ENCODE data around the gene B3GALT5. TPM values are rescaled to one million over a fixed set of nuclear protein-coding genes. Genes with fewer than 3 reads are reported as not detected.

Gene B3GALT5
- total RNA-seq, 1 experiment from 2014 or later: 0.18 TPM

GRCh38 chr21:39661740-39662139, 49.0 kb downstream of the B3GALT5 start:
- CTCF ChIA-PET: no interaction called here
- Mint-ChIP-seq H3K27ac (ENCODE audit: unreplicated experiment) (no peak overlapping the region), H3K36me3 (ENCODE audit: insufficient read depth, unreplicated experiment) (no peaks in the 10 kb centered on the region), H3K27me3 (ENCODE audit: insufficient read depth, unreplicated experiment) (no peaks in the 10 kb centered on the region), H3K4me1 (ENCODE audit: low read depth, unreplicated experiment) (no peaks in the 10 kb centered on the region), H3K4me3 (ENCODE audit: unreplicated experiment) (no peak overlapping the region), H3K9me3 (ENCODE audit: unreplicated experiment) (no peaks in the 10 kb centered on the region)
- POLR2A ChIA-PET: no interaction called here
- no peaks in the 10 kb centered on the region for H3K36me3 ChIP-seq (ENCODE audit: control insufficient read depth, insufficient read depth, low read length)
- no peaks in the 10 kb centered on the region for H3K4me1 ChIP-seq
- DNase-seq: no peak
- no TSS peak for BruUV-seq (replicated peaks)
- intact Hi-C loops (cut with micrococcal nuclease; ENCODE audit: unreplicated experiment): no loop called here
- H3K4me3 ChIP-seq (ENCODE audit: low read depth, low read length): no peak overlapping the region
- TF ChIP-seq CTCF (IDR thresholded peaks at IDR 0.05; ENCODE audit: insufficient read depth in 1 of 2, low read depth in 1 of 2, low read length in 1 of 2, severe bottlenecking in 1 of 2, unreplicated experiment in 1 of 2): no peak
- H3K27me3 ChIP-seq (replicated peaks; ENCODE audit: control insufficient read depth, insufficient read depth, low read length): no peaks in the 10 kb centered on the region
- H3K9me3 ChIP-seq: no peaks in the 10 kb centered on the region

GRCh38 chr21:39662411-39662953, 49.7 kb downstream of the B3GALT5 start:
- no peaks in the 10 kb centered on the region for H3K4me1 ChIP-seq
- CTCF ChIA-PET: no interaction called here
- intact Hi-C loops (cut with micrococcal nuclease; ENCODE audit: unreplicated experiment): no loop called here
- H3K9me3 ChIP-seq: no peaks in the 10 kb centered on the region
- no peaks in the 10 kb centered on the region for H3K27me3 ChIP-seq (replicated peaks; ENCODE audit: control insufficient read depth, insufficient read depth, low read length)
- BruUV-seq (replicated peaks): no TSS peak
- Mint-ChIP-seq H3K4me3 (ENCODE audit: unreplicated experiment) (no peak overlapping the region), H3K4me1 (ENCODE audit: low read depth, unreplicated experiment) (no peaks in the 10 kb centered on the region), H3K27ac (ENCODE audit: unreplicated experiment) (no peak overlapping the region), H3K9me3 (ENCODE audit: unreplicated experiment) (no peaks in the 10 kb centered on the region), H3K36me3 (ENCODE audit: insufficient read depth, unreplicated experiment) (no peaks in the 10 kb centered on the region), H3K27me3 (ENCODE audit: insufficient read depth, unreplicated experiment) (no peaks in the 10 kb centered on the region)
- POLR2A ChIA-PET: no interaction called here
- no peaks in the 10 kb centered on the region for H3K36me3 ChIP-seq (ENCODE audit: control insufficient read depth, insufficient read depth, low read length)
- no peak for DNase-seq
- no peak for TF ChIP-seq CTCF (IDR thresholded peaks at IDR 0.05; ENCODE audit: insufficient read depth in 1 of 2, low read depth in 1 of 2, low read length in 1 of 2, severe bottlenecking in 1 of 2, unreplicated experiment in 1 of 2)
- no peak overlapping the region for H3K4me3 ChIP-seq (ENCODE audit: low read depth, low read length)

DNA sequence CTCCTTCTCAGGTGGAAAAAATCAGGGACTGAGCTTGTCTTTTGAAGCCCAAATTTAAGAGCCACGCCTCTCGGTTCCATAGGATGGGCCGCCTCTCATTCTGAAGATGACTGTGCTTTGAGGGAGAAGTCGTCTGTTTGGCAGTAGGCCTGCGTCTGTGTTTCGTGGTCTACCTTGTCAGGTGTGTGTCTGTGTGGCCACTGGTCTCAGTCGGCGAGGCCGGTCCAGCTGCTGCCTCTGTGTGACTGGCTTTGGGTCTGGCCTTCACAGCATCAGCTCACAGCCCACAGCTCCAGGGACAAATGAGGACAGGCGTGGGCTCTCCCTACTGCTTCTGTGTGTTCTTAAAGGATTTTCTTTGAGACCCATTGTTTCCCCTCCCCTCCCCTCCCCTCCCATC, 50.3 kb downstream of the B3GALT5 start:
- no peaks in the 10 kb centered on the region for H3K36me3 Mint-ChIP-seq (ENCODE audit: insufficient read depth, unreplicated experiment)
- no peak overlapping the region for H3K4me3 Mint-ChIP-seq (ENCODE audit: unreplicated experiment)
- no peak overlapping the region for H3K4me3 ChIP-seq (ENCODE audit: low read depth, low read length)
- H3K4me1 ChIP-seq: no peaks in the 10 kb centered on the region
- intact Hi-C loops (cut with micrococcal nuclease; ENCODE audit: unreplicated experiment): no loop called here
- no peak overlapping the region for H3K27ac Mint-ChIP-seq (ENCODE audit: unreplicated experiment)
- no TSS peak for BruUV-seq (replicated peaks)
- no peak for DNase-seq
- no peaks in the 10 kb centered on the region for H3K9me3 ChIP-seq
- no peaks in the 10 kb centered on the region for H3K27me3 ChIP-seq (replicated peaks; ENCODE audit: control insufficient read depth, insufficient read depth, low read length)
- H3K9me3 Mint-ChIP-seq (ENCODE audit: unreplicated experiment): no peaks in the 10 kb centered on the region
- POLR2A ChIA-PET: no interaction called here
- no peak for TF ChIP-seq CTCF (IDR thresholded peaks at IDR 0.05; ENCODE audit: insufficient read depth in 1 of 2, low read depth in 1 of 2, low read length in 1 of 2, severe bottlenecking in 1 of 2, unreplicated experiment in 1 of 2)
- H3K36me3 ChIP-seq (ENCODE audit: control insufficient read depth, insufficient read depth, low read length): no peaks in the 10 kb centered on the region
- H3K27me3 Mint-ChIP-seq (ENCODE audit: insufficient read depth, unreplicated experiment): no peaks in the 10 kb centered on the region
- CTCF ChIA-PET: no interaction called here
- no peaks in the 10 kb centered on the region for H3K4me1 Mint-ChIP-seq (ENCODE audit: low read depth, unreplicated experiment)
